A673 (cell line): Measurements from ENCODE around the gene CEP112.

Experiments
- EZH2 ChIP-seq: fragments of 200-600 bp; sonication (generic); IDR thresholded peaks from 2 replicates; pipeline ENCODE4 v1.6.1; 2017; ENCODE audit warnings: borderline replicate concordance, low read depth, mild to moderate bottlenecking, mixed read lengths, antibody characterized with exemption, low read length; ENCODE audit not compliant: poor library complexity, severe bottlenecking
- TF ChIP-seq, protein P1 (sequence below): fragments of 300-800, 200-600 bp; sonication (generic); conservative IDR thresholded peaks from 2 replicates; pipeline ENCODE4 v1.5.1; 2017; ENCODE audit warnings: low read depth, mild to moderate bottlenecking, antibody characterized with exemption, low read length, moderate library complexity, mixed read lengths

- TF ChIP-seq, protein P1, sequence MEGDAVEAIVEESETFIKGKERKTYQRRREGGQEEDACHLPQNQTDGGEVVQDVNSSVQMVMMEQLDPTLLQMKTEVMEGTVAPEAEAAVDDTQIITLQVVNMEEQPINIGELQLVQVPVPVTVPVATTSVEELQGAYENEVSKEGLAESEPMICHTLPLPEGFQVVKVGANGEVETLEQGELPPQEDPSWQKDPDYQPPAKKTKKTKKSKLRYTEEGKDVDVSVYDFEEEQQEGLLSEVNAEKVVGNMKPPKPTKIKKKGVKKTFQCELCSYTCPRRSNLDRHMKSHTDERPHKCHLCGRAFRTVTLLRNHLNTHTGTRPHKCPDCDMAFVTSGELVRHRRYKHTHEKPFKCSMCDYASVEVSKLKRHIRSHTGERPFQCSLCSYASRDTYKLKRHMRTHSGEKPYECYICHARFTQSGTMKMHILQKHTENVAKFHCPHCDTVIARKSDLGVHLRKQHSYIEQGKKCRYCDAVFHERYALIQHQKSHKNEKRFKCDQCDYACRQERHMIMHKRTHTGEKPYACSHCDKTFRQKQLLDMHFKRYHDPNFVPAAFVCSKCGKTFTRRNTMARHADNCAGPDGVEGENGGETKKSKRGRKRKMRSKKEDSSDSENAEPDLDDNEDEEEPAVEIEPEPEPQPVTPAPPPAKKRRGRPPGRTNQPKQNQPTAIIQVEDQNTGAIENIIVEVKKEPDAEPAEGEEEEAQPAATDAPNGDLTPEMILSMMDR, result no peak
- no peak for TF ChIP-seq EZH2
Measured at GRCh38 chr17:65780111-65780510, 411.8 kb downstream of the CEP112 start.
